Mucosa of rectum (tissue), 2 donors: ENCODE data around the gene TRIM51.
"Not testable (repeated sequence)": the region's sequence is repeated elsewhere in the genome, so short reads cannot be mapped to it uniquely, and the experiment has no call there.

Source experiments
- H3K27ac ChIP-seq, 2 donors: one replicate each; pipeline ENCODE4 v1.7.0; 2013; ENCODE audit warnings: inconsistent platforms in 2 of 2, low read depth in 2 of 2, low read length in 2 of 2
- H3K27me3 ChIP-seq, 2 donors: one replicate each; pipeline ENCODE4 v1.7.0; 2013; ENCODE audit warnings: low read length in 2 of 2; ENCODE audit not compliant: control insufficient read depth in 2 of 2, insufficient read depth in 2 of 2
- H3K36me3 ChIP-seq, 2 donors: one replicate each; pipeline ENCODE4 v1.7.0; 2013; ENCODE audit warnings: low read length in 2 of 2; ENCODE audit not compliant: control insufficient read depth in 2 of 2, insufficient read depth in 2 of 2
- H3K4me1 ChIP-seq, 2 donors: one replicate each; pipeline ENCODE4 v1.7.0; 2013; ENCODE audit warnings: low read length in 2 of 2, mild to moderate bottlenecking in 1 of 2; ENCODE audit not compliant: control insufficient read depth in 2 of 2, insufficient read depth in 2 of 2
- H3K4me3 ChIP-seq, 2 donors: one replicate each; pipeline ENCODE4 v1.7.0; 2013; ENCODE audit warnings: low read length in 2 of 2
- H3K9ac ChIP-seq, 2 donors: one replicate each; pipeline ENCODE4 v1.7.0; 2013; ENCODE audit warnings: low read length in 2 of 2, low read depth in 1 of 2, mild to moderate bottlenecking in 1 of 2
- H3K9me3 ChIP-seq, 2 donors: one replicate each; pipeline ENCODE4 v1.7.0; 2013; ENCODE audit warnings: low read length in 2 of 2; ENCODE audit not compliant: control insufficient read depth in 2 of 2
- donor health status: healthy.
- donor health status: Normal muscosa, but diverticular disease.

Gene TRIM51

GRCh38 chr11:55882997-55883396 lies at the start of gene TRIM51:
TRIM51 (plus strand) TSS chr11:55883297; CDS start chr11:55885429, 2,132 bp downstream.
- H3K36me3 ChIP-seq, H3K27ac ChIP-seq, H3K27me3 ChIP-seq, H3K4me3 ChIP-seq, H3K9me3 ChIP-seq, H3K9ac ChIP-seq, H3K4me1 ChIP-seq: not testable (repeated sequence)

DNA sequence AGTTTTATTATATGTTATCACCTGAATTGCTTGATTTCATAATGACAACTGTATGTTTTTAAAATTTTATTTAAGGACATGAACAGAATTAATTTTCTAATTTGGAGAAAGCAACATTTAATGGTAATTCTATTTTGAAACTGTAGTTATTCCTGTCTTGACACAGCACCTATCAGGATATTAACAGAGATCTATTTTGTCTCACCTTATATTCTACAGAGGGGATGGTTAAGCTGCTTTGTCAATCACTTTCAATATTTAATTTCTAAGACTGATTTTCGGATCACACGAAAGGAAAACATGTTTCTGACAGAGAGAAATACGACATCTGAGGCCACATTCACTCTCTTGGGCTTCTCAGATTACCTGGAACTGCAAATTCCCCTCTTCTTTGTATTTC lies 44.6 kb upstream of the TRIM51 start, which contains the start of gene OR5D16:
Gene OR5D16, plus strand, starts transcription at position 301 of the 400 bp plus-strand sequence. Its CDS starts 0 bp downstream, at position 301.
- H3K36me3 ChIP-seq: no peaks in the 10 kb centered on the region
- H3K4me1 ChIP-seq: no peaks in the 10 kb centered on the region
- no peak within 1 kb of the TSS for H3K9ac ChIP-seq
- H3K4me3 ChIP-seq: no peak within 1 kb of the TSS
- no peaks in the 10 kb centered on the region for H3K27me3 ChIP-seq
- H3K9me3 ChIP-seq: peaks cover 0 to 6% of the 10 kb centered on the region in 2 donors
- no peak within 1 kb of the TSS for H3K27ac ChIP-seq

DNA sequence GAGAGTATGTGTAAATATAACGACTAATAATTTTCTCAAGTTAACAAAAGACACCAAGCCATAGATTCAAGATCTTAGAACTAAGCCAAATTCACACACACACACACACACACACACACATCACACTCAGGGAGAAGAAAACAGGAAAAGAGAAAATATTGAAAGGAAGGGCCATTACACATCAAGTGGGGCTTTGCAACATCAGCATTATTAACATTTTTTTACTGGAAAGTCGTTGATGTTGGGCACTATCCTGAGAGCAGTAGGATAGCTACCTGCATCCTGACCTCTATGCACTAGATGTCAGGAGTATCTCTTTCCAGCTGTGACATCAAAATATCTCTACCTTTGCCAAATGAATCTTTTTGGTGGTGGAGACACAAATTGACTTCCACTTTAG lies 35.6 kb upstream of the TRIM51 start:
- H3K9me3 ChIP-seq: no peaks in the 10 kb centered on the region

DNA sequence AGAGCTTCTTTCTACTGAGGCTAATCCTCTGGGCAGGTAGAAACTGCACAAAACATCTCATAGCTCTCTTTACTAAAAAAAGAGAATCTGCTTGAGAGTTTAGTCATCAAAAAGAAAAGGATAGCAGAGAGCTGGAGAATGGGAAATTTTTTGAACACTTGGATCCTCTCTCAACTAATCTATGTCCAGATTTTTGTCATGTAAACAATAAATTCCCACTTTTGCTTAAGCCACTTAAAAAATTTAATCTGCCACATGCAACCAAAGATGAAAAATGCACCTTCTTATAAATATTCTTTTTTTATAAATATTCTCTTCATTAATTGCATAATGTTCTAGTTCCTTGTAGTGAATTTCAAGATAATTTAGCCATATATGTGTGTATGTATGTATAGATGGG lies 34.1 kb upstream of the TRIM51 start:
- Histone ChIP-seq H3K36me3 (no peaks in the 10 kb centered on the region), H3K27me3 (no peaks in the 10 kb centered on the region), H3K9me3 (no peaks in the 10 kb centered on the region), H3K9ac (no peak overlapping the region), H3K4me3 (no peak overlapping the region), H3K4me1 (no peaks in the 10 kb centered on the region), H3K27ac (no peak overlapping the region)

More for the DNA sequence above, 35.6 kb upstream of the TRIM51 start:
- no peaks in the 10 kb centered on the region for H3K4me1 ChIP-seq
- no peak overlapping the region for H3K27ac ChIP-seq
- H3K4me3 ChIP-seq: no peak overlapping the region
- H3K27me3 ChIP-seq: no peaks in the 10 kb centered on the region
- H3K36me3 ChIP-seq: no peaks in the 10 kb centered on the region
- no peak overlapping the region for H3K9ac ChIP-seq

GRCh38 chr11:55852141-55852540 lies 31.0 kb upstream of the TRIM51 start:
- H3K36me3 ChIP-seq: no peaks in the 10 kb centered on the region
- no peaks in the 10 kb centered on the region for H3K27me3 ChIP-seq
- no peaks in the 10 kb centered on the region for H3K4me1 ChIP-seq
- no peak overlapping the region for H3K27ac ChIP-seq
- no peak overlapping the region for H3K4me3 ChIP-seq
- H3K9ac ChIP-seq: no peak overlapping the region
- no peaks in the 10 kb centered on the region for H3K9me3 ChIP-seq

DNA sequence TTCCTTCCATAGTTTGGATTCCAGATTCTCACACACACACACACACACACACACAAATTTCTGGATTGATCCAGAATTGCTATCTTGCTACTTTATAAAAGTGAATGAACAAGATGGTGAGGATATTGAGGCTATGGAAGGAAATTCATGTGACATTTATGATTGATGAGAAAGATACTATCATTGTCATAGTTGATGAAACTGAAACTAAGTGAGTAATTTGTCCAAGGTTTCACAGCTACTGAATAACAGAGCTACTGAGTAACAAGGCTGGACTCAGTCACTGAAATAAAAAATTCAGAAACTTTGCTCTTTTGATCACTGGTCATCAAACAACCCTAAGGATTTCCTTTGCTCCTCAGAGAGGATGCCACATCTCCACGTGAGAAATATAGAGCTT lies 28.4 kb upstream of the TRIM51 start:
- H3K27me3 ChIP-seq: no peaks in the 10 kb centered on the region
- no peaks in the 10 kb centered on the region for H3K4me1 ChIP-seq
- no peak overlapping the region for H3K27ac ChIP-seq
- no peaks in the 10 kb centered on the region for H3K9me3 ChIP-seq
- no peak overlapping the region for H3K9ac ChIP-seq
- no peak overlapping the region for H3K4me3 ChIP-seq
- H3K36me3 ChIP-seq: no peaks in the 10 kb centered on the region

- not testable (repeated sequence) for H3K4me1 ChIP-seq, H3K36me3 ChIP-seq, H3K27ac ChIP-seq, H3K27me3 ChIP-seq, H3K9me3 ChIP-seq, H3K4me3 ChIP-seq, H3K9ac ChIP-seq
Measured at GRCh38 chr11:55867354-55867753, 15.7 kb upstream of the TRIM51 start.

DNA sequence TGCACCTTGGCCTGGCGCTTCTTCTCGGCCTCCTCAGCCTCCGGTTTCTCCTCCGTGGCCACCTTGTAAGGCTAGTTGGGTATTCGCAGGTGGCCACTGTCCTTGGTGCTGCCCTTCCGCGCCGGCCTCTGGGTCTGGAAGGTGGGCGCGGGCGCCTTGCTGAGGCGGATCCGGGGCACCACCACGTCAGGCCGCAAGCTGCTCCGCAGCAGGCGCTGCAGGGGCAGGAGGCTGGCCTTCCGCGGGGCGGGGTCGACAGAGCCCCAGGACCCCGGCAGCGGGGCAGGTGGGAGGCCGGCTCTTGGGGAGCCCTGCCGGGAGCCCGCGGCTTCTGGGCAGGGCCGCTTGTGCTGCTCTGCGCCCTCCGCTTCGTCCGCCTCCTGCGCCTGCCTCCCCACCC lies 10.4 kb upstream of the TRIM51 start:
- H3K4me1 ChIP-seq, H3K27me3 ChIP-seq, H3K4me3 ChIP-seq, H3K9me3 ChIP-seq, H3K9ac ChIP-seq, H3K27ac ChIP-seq, H3K36me3 ChIP-seq: not testable (repeated sequence)

DNA sequence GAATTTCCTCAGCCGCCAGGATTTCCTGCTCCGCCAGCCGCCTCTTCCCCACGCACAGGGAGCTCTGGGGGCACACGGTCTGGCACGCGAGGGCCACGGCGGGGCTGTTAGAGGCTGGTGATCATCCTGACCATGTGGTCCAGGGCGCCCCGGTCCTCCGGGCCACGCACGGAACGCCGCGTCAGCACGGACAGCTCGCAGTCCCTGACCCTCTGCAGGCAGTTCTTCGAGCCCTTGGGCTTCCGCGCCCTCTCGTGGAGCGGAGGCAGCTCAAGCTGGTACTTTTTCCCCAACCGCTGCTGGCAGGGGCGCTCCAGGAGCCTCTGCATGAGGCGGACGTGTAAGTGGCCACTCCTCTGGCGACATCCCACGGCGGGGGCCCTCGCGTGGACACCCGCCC lies 10.0 kb upstream of the TRIM51 start:
- H3K9me3 ChIP-seq, H3K4me3 ChIP-seq, H3K36me3 ChIP-seq, H3K27me3 ChIP-seq, H3K4me1 ChIP-seq, H3K9ac ChIP-seq, H3K27ac ChIP-seq: not testable (repeated sequence)

DNA sequence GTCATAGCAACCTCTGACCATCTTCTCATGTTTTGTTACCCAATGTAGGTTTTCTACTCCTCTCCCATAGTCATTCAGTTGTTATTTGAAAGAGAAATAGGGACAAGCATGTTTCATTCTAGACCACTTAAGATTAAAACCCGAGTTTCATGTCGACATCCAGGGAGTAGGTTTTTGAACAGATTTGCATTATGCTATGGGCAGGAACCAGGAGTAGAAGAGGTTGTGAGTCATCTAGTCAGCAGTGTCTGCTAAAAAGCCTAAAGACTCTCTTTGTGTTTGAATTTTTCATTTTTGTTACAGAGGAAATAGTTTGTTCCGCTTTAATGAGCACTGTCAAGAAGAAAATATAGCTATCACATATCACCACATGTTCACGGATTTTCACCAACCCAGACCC lies 1.9 kb downstream of the TRIM51 start:
- H3K27me3 ChIP-seq, H3K4me3 ChIP-seq, H3K9ac ChIP-seq, H3K4me1 ChIP-seq, H3K27ac ChIP-seq, H3K9me3 ChIP-seq, H3K36me3 ChIP-seq: not testable (repeated sequence)

- not testable (repeated sequence) for H3K36me3 ChIP-seq, H3K27ac ChIP-seq, H3K9ac ChIP-seq, H3K9me3 ChIP-seq, H3K27me3 ChIP-seq, H3K4me1 ChIP-seq, H3K4me3 ChIP-seq
Measured at GRCh38 chr11:55885481-55885880, 2.4 kb downstream of the TRIM51 start.
